Measurements from ENCODE around the gene ZFP36. TPM values are rescaled to one million over a fixed set of nuclear protein-coding genes. Genes with fewer than 3 reads are reported as not detected.

Gene ZFP36
- total RNA-seq, 4 donors from 2014 or later: 280 to 924 (median 309) TPM

GRCh38 chr19:39362682-39363657, 43.7 kb upstream of the ZFP36 start:
- Histone ChIP-seq H3K9me3 (no peaks in the 10 kb centered on the region), H3K36me3 (peaks cover 0 to 15% (median 3%) of the 10 kb centered on the region in 4 donors), H3K4me3 (no peak overlapping the region), H3K27ac (peak overlapping the region; percentile 31 to 63 (median 46)), H3K27me3 (no peaks in the 10 kb centered on the region), H3K4me1 (peaks cover 0 to 10% (median 0%) of the 10 kb centered on the region in 4 donors)
- in situ Hi-C loops (cut with MboI; ENCODE audit: low pct_ligation_motif_present in 1 of 4, low pct_unique_long_range_greater_than_20kb in 1 of 4, low sequenced_read_pairs in 3 of 4): no loop called here
- 72% methylated on average over 6 of the region's 6 CpGs; no CpG with 5 or more reads in 1 of the 2 donors for WGBS, 2 donors (ENCODE audit: low coverage in 1 of 2)
- no peak for TF ChIP-seq POLR2AphosphoS5 (IDR thresholded peaks at IDR 0.05)
- no peak for TF ChIP-seq CTCF (IDR thresholded peaks at IDR 0.05)
- no peak for TF ChIP-seq POLR2A (IDR thresholded peaks at IDR 0.05)
- no peak for TF ChIP-seq EP300 (IDR thresholded peaks at IDR 0.05; ENCODE audit: low read depth)
- no peak for DNase-seq
- intact Hi-C loops (cut with DNase I; ENCODE audit: low total_unique reads): no loop called here

- no peaks in the 10 kb centered on the region for H3K9me3 ChIP-seq
- TF ChIP-seq POLR2AphosphoS5 (IDR thresholded peaks at IDR 0.05): no peak
- no peak for TF ChIP-seq CTCF (IDR thresholded peaks at IDR 0.05)
- TF ChIP-seq EP300 (IDR thresholded peaks at IDR 0.05; ENCODE audit: low read depth): no peak
- no peak for TF ChIP-seq POLR2A (IDR thresholded peaks at IDR 0.05)
Observed at GRCh38 chr19:39363901-39364457, 42.7 kb upstream of the ZFP36 start.

GRCh38 chr19:39365531-39365930, 41.1 kb upstream of the ZFP36 start:
- no peak overlapping the region for H3K4me3 ChIP-seq
- intact Hi-C loops (cut with DNase I; ENCODE audit: low total_unique reads): no loop called here
- H3K36me3 ChIP-seq: peaks cover 0 to 15% (median 1%) of the 10 kb centered on the region in 4 donors
- in situ Hi-C loops (cut with MboI; ENCODE audit: low pct_ligation_motif_present in 1 of 4, low pct_unique_long_range_greater_than_20kb in 1 of 4, low sequenced_read_pairs in 3 of 4): no loop called here
- no peak for DNase-seq
- WGBS, 2 donors (ENCODE audit: low coverage in 1 of 2): 94 to 100% methylated on average over 1 of the region's 1 CpG
- H3K27me3 ChIP-seq: no peaks in the 10 kb centered on the region
- no peaks in the 10 kb centered on the region for H3K9me3 ChIP-seq
- TF ChIP-seq POLR2AphosphoS5 (IDR thresholded peaks at IDR 0.05) (no peak), POLR2A (IDR thresholded peaks at IDR 0.05) (no peak), CTCF (IDR thresholded peaks at IDR 0.05) (no peak), EP300 (IDR thresholded peaks at IDR 0.05; ENCODE audit: low read depth) (no peak)
- H3K27ac ChIP-seq: peak overlapping the region in 1 of 4 donors; percentile 20
- H3K4me1 ChIP-seq: peaks cover 0 to 10% (median 0%) of the 10 kb centered on the region in 4 donors

More at GRCh38 chr19:39363901-39364457, 42.7 kb upstream of the ZFP36 start:
- WGBS, 2 donors (ENCODE audit: low coverage in 1 of 2): 75 to 80% methylated on average over 2 to 5 of the region's 5 CpGs
- no peak for DNase-seq
- in situ Hi-C loops (cut with MboI; ENCODE audit: low pct_ligation_motif_present in 1 of 4, low pct_unique_long_range_greater_than_20kb in 1 of 4, low sequenced_read_pairs in 3 of 4) (no loop called here), intact Hi-C loops (cut with DNase I; ENCODE audit: low total_unique reads) (no loop called here)
- Histone ChIP-seq H3K36me3 (peaks cover 0 to 7% (median 3%) of the 10 kb centered on the region in 4 donors), H3K4me3 (no peak overlapping the region), H3K27ac (peak overlapping the region; percentile 31 to 63 (median 46)), H3K4me1 (peaks cover 0 to 10% (median 0%) of the 10 kb centered on the region in 4 donors), H3K27me3 (no peaks in the 10 kb centered on the region)

GRCh38 chr19:39369200-39369599, 37.4 kb upstream of the ZFP36 start:
- WGBS, 2 donors (ENCODE audit: low coverage in 1 of 2): 83 to 93% methylated on average over 2 of the region's 2 CpGs
- TF ChIP-seq POLR2A (IDR thresholded peaks at IDR 0.05) (no peak), EP300 (IDR thresholded peaks at IDR 0.05; ENCODE audit: low read depth) (no peak), POLR2AphosphoS5 (IDR thresholded peaks at IDR 0.05) (no peak), CTCF (IDR thresholded peaks at IDR 0.05) (no peak)
- Histone ChIP-seq H3K27ac (no peak overlapping the region), H3K9me3 (no peaks in the 10 kb centered on the region), H3K4me3 (no peak overlapping the region), H3K27me3 (no peaks in the 10 kb centered on the region), H3K36me3 (peaks cover 0 to 13% (median 0%) of the 10 kb centered on the region in 4 donors), H3K4me1 (peaks cover 8 to 20% (median 13%) of the 10 kb centered on the region in 4 donors)
- in situ Hi-C loops (cut with MboI; ENCODE audit: low pct_ligation_motif_present in 1 of 4, low pct_unique_long_range_greater_than_20kb in 1 of 4, low sequenced_read_pairs in 3 of 4): no loop called here
- intact Hi-C loops (cut with DNase I; ENCODE audit: low total_unique reads): no loop called here
- no peak for DNase-seq
